B cell (primary cell): ENCODE results near the gene OXSM. TPM values are rescaled to one million over a fixed set of nuclear protein-coding genes. Genes with fewer than 3 reads are reported as not detected.

Experiments used
- ATAC-seq: fragments of 200-7000 bp; cut with Tn5 transposase; one replicate; pipeline ENCODE4 v1.10.0; 2021; ENCODE audit warnings: low read depth, mild to moderate bottlenecking, moderate number of reproducible peaks, moderate library complexity
- CTCF ChIA-PET: fragments of 350-600 bp; sonication (Branson Sonifier 250); formaldehyde crosslinking; loops from one replicate; lab custom pipeline; 2021; ENCODE audit warnings: antibody characterized with exemption, inconsistent platforms; lab: Charles Lee
- POLR2A ChIA-PET: fragments of 350-600 bp; sonication (Branson Sonifier 250); formaldehyde crosslinking; loops from one replicate; lab custom pipeline; 2021; ENCODE audit warnings: antibody characterized with exemption; lab: Charles Lee
- DNase-seq: peaks from one replicate; pipeline ENCODE4 v3.0.0; 2013
- H2AFZ ChIP-seq: 2 replicates; pipeline ENCODE4 v1.6.1; 2012; ENCODE audit warnings: mild to moderate bottlenecking, low read depth, low read length; ENCODE audit not compliant: insufficient read depth, poor library complexity, severe bottlenecking
- H3K27ac ChIP-seq, 2 donors: 1 replicate in 1 of 2; 2 replicates in 1 of 2; pipeline ENCODE4 v1.5.1; 2012 to 2013; ENCODE audit warnings: low read length in 2 of 2, mild to moderate bottlenecking in 2 of 2, moderate library complexity in 1 of 2
- H3K27me3 ChIP-seq, 4 experiments: fragments of 200-600 bp in 1 of 4; sonication (generic) in 1 of 4; replicated peaks in 1 of 4; 1 replicate in 2 of 4; 2 replicates in 2 of 4; pipeline versions ENCODE4 v1.6.1 to v1.7.0; 2013 to 2016; ENCODE audit warnings: low read length in 3 of 4, mild to moderate bottlenecking in 2 of 4, mixed read lengths in 1 of 4, moderate library complexity in 1 of 4; ENCODE audit not compliant: insufficient read depth in 4 of 4, control insufficient read depth in 3 of 4; ENCODE audit errors: control extremely low read depth in 1 of 4
- H3K36me3 ChIP-seq, 2 experiments: replicated peaks in 1 of 2; 1 replicate in 1 of 2; 2 replicates in 1 of 2; pipeline versions ENCODE4 v1.6.1 to v1.7.1; 2013; ENCODE audit warnings: low read length in 1 of 2; ENCODE audit not compliant: insufficient read depth in 2 of 2, control insufficient read depth in 1 of 2; ENCODE audit errors: control extremely low read depth in 1 of 2, extremely low read depth in 1 of 2
- H3K4me1 ChIP-seq, 2 donors: fragments of 200-600 bp in 1 of 2; sonication (generic) in 1 of 2; 1 replicate in 1 of 2; 2 replicates in 1 of 2; pipeline versions ENCODE4 v1.5.1 to v1.6.1; 2013 to 2017; ENCODE audit warnings: low read length in 2 of 2; ENCODE audit not compliant: control insufficient read depth in 2 of 2, insufficient read depth in 2 of 2
- H3K4me2 ChIP-seq: replicated peaks from 2 replicates; pipeline ENCODE3; 2012; ENCODE audit warnings: mild to moderate bottlenecking, low read depth, low read length; ENCODE audit not compliant: poor library complexity, severe bottlenecking
- H3K4me3 ChIP-seq, 5 experiments: fragments of 200-600 bp in 1 of 5; sonication (generic) in 1 of 5; 1 replicate in 3 of 5; 2 replicates in 2 of 5; pipeline versions ENCODE4 v1.5.1 to v1.7.0; 2011 to 2016; ENCODE audit warnings: low read length in 4 of 5, mild to moderate bottlenecking in 4 of 5, low read depth in 2 of 5, control low read depth in 1 of 5, moderate library complexity in 1 of 5; ENCODE audit not compliant: insufficient read depth in 1 of 5; ENCODE audit errors: control extremely low read depth in 1 of 5, extremely low read depth in 1 of 5
- H3K79me2 ChIP-seq: fragments of 200-600 bp; sonication (generic); one replicate; pipeline ENCODE4 v1.6.0; 2016; ENCODE audit warnings: low read length; ENCODE audit not compliant: control insufficient read depth, insufficient read depth
- H3K9ac ChIP-seq: fragments of 200-600 bp; sonication (generic); 2 replicates; pipeline ENCODE4 v1.6.1; 2017; ENCODE audit warnings: mild to moderate bottlenecking, low read length, moderate library complexity
- H3K9me3 ChIP-seq, 3 donors: one replicate each; pipeline versions ENCODE4 v1.6.1 to v1.7.1; 2013; ENCODE audit warnings: low read length in 2 of 3; ENCODE audit not compliant: control insufficient read depth in 2 of 3, insufficient read depth in 1 of 3; ENCODE audit errors: control extremely low read depth in 1 of 3
- H4K20me1 ChIP-seq: 2 replicates; pipeline ENCODE4 v1.6.0; 2012; ENCODE audit warnings: mild to moderate bottlenecking, low read length; ENCODE audit not compliant: insufficient read depth, control insufficient read depth, poor library complexity, severe bottlenecking
- H3K27ac Mint-ChIP-seq: one replicate; pipeline ENCODE4 v1.8.0; 2021; ENCODE audit warnings: mixed read lengths
- H3K27me3 Mint-ChIP-seq: one replicate; pipeline ENCODE4 v1.8.0; 2021; ENCODE audit warnings: mixed read lengths
- H3K4me1 Mint-ChIP-seq: one replicate; pipeline ENCODE4 v1.8.0; 2021; ENCODE audit warnings: mixed read lengths
- H3K4me3 Mint-ChIP-seq: one replicate; pipeline ENCODE4 v1.8.0; 2021; ENCODE audit warnings: mixed read lengths
- H3K9me3 Mint-ChIP-seq: one replicate; pipeline ENCODE4 v1.8.0; 2022; ENCODE audit warnings: mixed read lengths; ENCODE audit not compliant: insufficient read depth
- CTCF ChIP-seq: fragments of 200-600 bp; IDR thresholded peaks from one replicate; pipeline ENCODE4 v1.8.0; 2022; ENCODE audit warnings: antibody characterized with exemption, mild to moderate bottlenecking
- EZH2 ChIP-seq: IDR thresholded peaks from 2 replicates; pipeline ENCODE4 v1.6.1; 2012; ENCODE audit warnings: borderline replicate concordance, low read depth, mild to moderate bottlenecking, moderate library complexity, low read length; ENCODE audit not compliant: insufficient read depth, poor library complexity, severe bottlenecking
- WGBS: methylation state at CpG from one replicate; pipeline ENCODE4 v1.1.5; 2013; ENCODE audit warnings: missing lambda C conversion rate; ENCODE audit not compliant: insufficient coverage; 5-methylcytosine and 5-hydroxymethylcytosine counted together
- intact Hi-C: fragments of 100-400 bp; cut with micrococcal nuclease; formaldehyde crosslinking; loops from one replicate; pipeline ENCODE4 v1.10.0; 2022
- polyA plus RNA-seq: library from polyadenylated mRNA; depleted of rRNA; stranded (reverse); fragments of >200 nt; gene quantifications from 2 replicates; pipeline ENCODE4 v1.2.3, GENCODE V29; 2012
- total RNA-seq, 2 donors: library from RNA; stranded (reverse); fragments of 120-200 nt in 1 of 2; gene quantifications; 1 replicate in 1 of 2; 2 replicates in 1 of 2; pipeline versions ENCODE4 v1.2.3 to v1.2.4, GENCODE V29; 2013 to 2022

OXSM gene
- total and polyA plus RNA-seq, 2 donors (not counting 1 experiment from before 2014, with no cell fraction given) = 13.7 to 18.7 TPM

- Histone ChIP-seq H3K4me1 (peaks cover 30 to 33% of the 10 kb centered on the region in 2 donors), H3K36me3 (no peaks in the 10 kb centered on the region), H4K20me1 (peaks cover 32% of the 10 kb centered on the region), H3K4me2 (peak overlapping the region; percentile 89), H3K27me3 (no peaks in the 10 kb centered on the region), H2AFZ (peak overlapping the region; percentile 85), H3K4me3 (peak overlapping the region; percentile 27 to 87 (median 70)), H3K27ac (peak overlapping the region; percentile 76 to 85), H3K9ac (peak overlapping the region; percentile 79), H3K9me3 (no peaks in the 10 kb centered on the region), H3K79me2 (peaks cover 39% of the 10 kb centered on the region)
- peak; percentile 29 for ATAC-seq
- CTCF ChIA-PET = interaction anchor here (1.0 to 1.8 kb wide), 4 partner anchors 13 to 135 kb away, joined by 3 to 10 read pairs (median 4); no protein-coding TSS in a partner anchor
- peak; percentile 78 for DNase-seq
- Mint-ChIP-seq H3K4me3 (peak overlapping the region; percentile 89), H3K4me1 (peaks cover 50% of the 10 kb centered on the region), H3K9me3 (no peaks in the 10 kb centered on the region), H3K27me3 (no peaks in the 10 kb centered on the region), H3K27ac (peak overlapping the region; percentile 87)
- no peak for TF ChIP-seq EZH2
- TF ChIP-seq CTCF = no peak
- intact Hi-C loops = loop anchor here (5.0 to 10.0 kb wide), 3 partner anchors 137 to 1829 kb away; partner anchors contain the start of gene SLC4A7
- 0% methylated on average over 19 of the region's 34 CpGs for WGBS
- POLR2A ChIA-PET = interaction anchor here (0.6 to 1.3 kb wide), 10 partner anchors 8 to 1683 kb away, joined by 3 to 10 read pairs (median 4); no protein-coding TSS in a partner anchor
Measured at GRCh38 chr3:25783661-25784512, 6.0 kb upstream of the OXSM start.
